Right atrium auricular region (tissue), 2 donors: ENCODE data around the gene PDGFA. TPM values are rescaled to one million over a fixed set of nuclear protein-coding genes. Genes with fewer than 3 reads are reported as not detected.

Experiments
- DNase-seq: peaks from one replicate; pipeline ENCODE4 v3.0.0-alpha.2; 2019; ENCODE audit warnings: low spot score
- H3K27ac ChIP-seq, 2 donors: fragments of 200-600 bp; sonication (generic); 1 replicate in 1 of 2; 2 replicates in 1 of 2; pipeline ENCODE4 v1.5.1; 2016 to 2019
- H3K27me3 ChIP-seq, 2 donors: fragments of 200-600 bp; sonication (generic); one replicate each; pipeline versions ENCODE4 v1.5.1 to v1.6.0; 2017 to 2019
- H3K36me3 ChIP-seq: fragments of 200-600 bp; sonication (generic); one replicate; pipeline ENCODE4 v1.5.1; 2016
- H3K4me1 ChIP-seq, 2 donors: fragments of 200-600 bp; sonication (generic); one replicate each; pipeline versions ENCODE4 v1.5.1 to v1.6.0; 2017 to 2019
- H3K4me3 ChIP-seq, 2 donors: fragments of 200-600 bp; sonication (generic); 1 replicate in 1 of 2; 2 replicates in 1 of 2; pipeline ENCODE4 v1.5.1; 2017 to 2019; ENCODE audit warnings: mild to moderate bottlenecking in 1 of 2, moderate library complexity in 1 of 2
- H3K9me3 ChIP-seq, 2 donors: fragments of 200-600 bp; sonication (generic); one replicate each; pipeline ENCODE4 v1.5.1; 2019
- CTCF ChIP-seq, 2 donors: fragments of 200-600 bp; sonication (generic); IDR thresholded peaks; one replicate each; pipeline ENCODE4 v1.5.1; 2019; ENCODE audit warnings: antibody characterized with exemption in 2 of 2
- total RNA-seq, 2 donors: library from RNA; depleted of rRNA; stranded (reverse); fragments of >200 nt; gene quantifications; one replicate each; pipeline ENCODE4 v1.1.0, GENCODE V29; 2016

The PDGFA gene
- total RNA-seq, 2 donors from 2014 or later: 31.8 to 34.2 TPM

GRCh38 chr7:539731-540411 lies 20.2 kb upstream of the PDGFA start:
- Histone ChIP-seq H3K9me3 (no peaks in the 10 kb centered on the region), H3K27ac (no peak overlapping the region), H3K36me3 (no peaks in the 10 kb centered on the region), H3K4me1 (peaks cover 0 to 33% of the 10 kb centered on the region in 2 donors), H3K27me3 (no peaks in the 10 kb centered on the region), H3K4me3 (no peak overlapping the region)
- no peak for DNase-seq
- TF ChIP-seq CTCF (IDR thresholded peaks at IDR 0.05): no peak

- peaks cover 0 to 33% of the 10 kb centered on the region in 2 donors for H3K4me1 ChIP-seq
- H3K27ac ChIP-seq: no peak overlapping the region
- no peaks in the 10 kb centered on the region for H3K27me3 ChIP-seq
- no peak for TF ChIP-seq CTCF (IDR thresholded peaks at IDR 0.05)
- H3K36me3 ChIP-seq: no peaks in the 10 kb centered on the region
- H3K4me3 ChIP-seq: no peak overlapping the region
- H3K9me3 ChIP-seq: no peaks in the 10 kb centered on the region
- DNase-seq: no peak
Observed at GRCh38 chr7:538764-539685, 19.4 kb upstream of the PDGFA start.

GRCh38 chr7:537911-538634 lies 18.4 kb upstream of the PDGFA start:
- no peak for TF ChIP-seq CTCF (IDR thresholded peaks at IDR 0.05)
- Histone ChIP-seq H3K36me3 (no peaks in the 10 kb centered on the region), H3K4me1 (peaks cover 0 to 29% of the 10 kb centered on the region in 2 donors), H3K27me3 (no peaks in the 10 kb centered on the region), H3K9me3 (no peaks in the 10 kb centered on the region), H3K27ac (no peak overlapping the region), H3K4me3 (no peak overlapping the region)
- peak; percentile 71 for DNase-seq

GRCh38 chr7:536231-536630 lies 16.6 kb upstream of the PDGFA start:
- no peaks in the 10 kb centered on the region for H3K27me3 ChIP-seq
- no peak for TF ChIP-seq CTCF (IDR thresholded peaks at IDR 0.05)
- H3K4me1 ChIP-seq: peaks cover 0 to 19% of the 10 kb centered on the region in 2 donors
- no peaks in the 10 kb centered on the region for H3K36me3 ChIP-seq
- DNase-seq: no peak
- H3K4me3 ChIP-seq: no peak overlapping the region
- H3K9me3 ChIP-seq: no peaks in the 10 kb centered on the region
- no peak overlapping the region for H3K27ac ChIP-seq

GRCh38 chr7:534959-535358 lies 15.3 kb upstream of the PDGFA start:
- DNase-seq: no peak
- no peaks in the 10 kb centered on the region for H3K27me3 ChIP-seq
- H3K4me3 ChIP-seq: no peak overlapping the region
- no peaks in the 10 kb centered on the region for H3K9me3 ChIP-seq
- peaks cover 0 to 19% of the 10 kb centered on the region in 2 donors for H3K4me1 ChIP-seq
- H3K36me3 ChIP-seq: no peaks in the 10 kb centered on the region
- H3K27ac ChIP-seq: no peak overlapping the region
- TF ChIP-seq CTCF (IDR thresholded peaks at IDR 0.05): no peak
